GM10847 (cell line): ENCODE measurements around the gene GALNT17.

Source experiments
- POLR2A ChIP-seq: IDR thresholded peaks from 2 replicates; pipeline ENCODE4 v1.6.1; 2011; ENCODE audit not compliant: insufficient read length; ENCODE audit errors: extremely low read depth

Gene GALNT17

GRCh38 chr7:71521506-71521905, 389.6 kb downstream of the GALNT17 start:
- TF ChIP-seq POLR2A, result no peak

GRCh38 chr7:71526106-71526505, 394.2 kb downstream of the GALNT17 start:
- TF ChIP-seq POLR2A, result no peak

GRCh38 chr7:71527213-71527612, 395.3 kb downstream of the GALNT17 start:
- no peak for TF ChIP-seq POLR2A

GRCh38 chr7:71535616-71536015, 403.7 kb downstream of the GALNT17 start:
- no peak for TF ChIP-seq POLR2A

GRCh38 chr7:71538210-71538609, 406.3 kb downstream of the GALNT17 start:
- no peak for TF ChIP-seq POLR2A

GRCh38 chr7:71539615-71540014, 407.7 kb downstream of the GALNT17 start:
- no peak for TF ChIP-seq POLR2A

- no peak for TF ChIP-seq POLR2A
Observed at GRCh38 chr7:71541707-71542353, 409.9 kb downstream of the GALNT17 start.

- TF ChIP-seq POLR2A, result no peak
Observed at GRCh38 chr7:71543396-71543795, 411.5 kb downstream of the GALNT17 start.

- no peak for TF ChIP-seq POLR2A
Observed at GRCh38 chr7:71544816-71545215, 412.9 kb downstream of the GALNT17 start.

- TF ChIP-seq POLR2A, result no peak
Observed at GRCh38 chr7:71547426-71547825, 415.5 kb downstream of the GALNT17 start.

- TF ChIP-seq POLR2A, result no peak
Observed at GRCh38 chr7:71548746-71549145, 416.8 kb downstream of the GALNT17 start.

- TF ChIP-seq POLR2A, result no peak
Observed at GRCh38 chr7:71553306-71553705, 421.4 kb downstream of the GALNT17 start.

- TF ChIP-seq POLR2A, result no peak
Observed at GRCh38 chr7:71555758-71556157, 423.8 kb downstream of the GALNT17 start.

GRCh38 chr7:71558806-71559613, 427.1 kb downstream of the GALNT17 start:
- no peak for TF ChIP-seq POLR2A

- TF ChIP-seq POLR2A, result no peak
Observed at GRCh38 chr7:71560354-71560995, 428.5 kb downstream of the GALNT17 start.

- no peak for TF ChIP-seq POLR2A
Observed at GRCh38 chr7:71563276-71563675, 431.3 kb downstream of the GALNT17 start.

GRCh38 chr7:71566376-71566775, 434.4 kb downstream of the GALNT17 start:
- no peak for TF ChIP-seq POLR2A

GRCh38 chr7:71566991-71567390, 435.0 kb downstream of the GALNT17 start:
- no peak for TF ChIP-seq POLR2A
